GM12878 (cell line): ENCODE data around the gene RARB. TPM values are rescaled to one million over a fixed set of nuclear protein-coding genes. Genes with fewer than 3 reads are reported as not detected.

Experiments used
- ATAC-seq: fragments of 200-7000 bp; cut with Tn5 transposase; 3 replicates; pipeline ENCODE4 v1.9.1; 2020; ENCODE audit warnings: mild to moderate bottlenecking, moderate library complexity
- BruUV-seq: library from RNA; stranded (reverse); fragments of 400-500 nt; replicated peaks from 2 replicates; lab custom pipeline; 2021; lab: Mats Ljungman, UMichigan
- CTCF ChIA-PET: fragments of 300-600 bp; sonication (Branson Sonifier 250); formaldehyde crosslinking; extraction: SDS; loops from one replicate; lab custom pipeline; 2021; ENCODE audit warnings: inconsistent platforms; lab: Yijun Ruan, JAX
- POLR2A ChIA-PET: fragments of 350-600 bp; formaldehyde crosslinking; extraction: SDS; loops from one replicate; lab custom pipeline; 2021; ENCODE audit warnings: inconsistent platforms; lab: Charles Lee
- RAD21 ChIA-PET: fragments of 300-600 bp; sonication (Branson Sonifier 250); formaldehyde crosslinking; loops from one replicate; lab custom pipeline; 2023; ENCODE audit warnings: antibody characterized with exemption; ENCODE audit not compliant: unreplicated experiment; lab: Charles Lee
- SMC1A ChIA-PET: fragments of 300-600 bp; sonication (Branson Sonifier 250); formaldehyde crosslinking; loops from one replicate; lab custom pipeline; 2023; ENCODE audit not compliant: unreplicated experiment, uncharacterized antibody; lab: Charles Lee
- DNase-seq: peaks from one replicate; pipeline ENCODE4 v3.0.0-alpha.2; 2011; ENCODE audit warnings: low read depth, low spot score
- FAIRE-seq: peaks from 3 replicates; lab custom pipeline; 2011; peaks lifted over from hg19 to GRCh38; lab: Jason Lieb, UNC
- H2AFZ ChIP-seq: 2 replicates; pipeline ENCODE4 v1.6.0; 2011; ENCODE audit warnings: low read depth, low read length, control low read depth; ENCODE audit not compliant: control insufficient read depth
- H3K27ac ChIP-seq: 2 replicates; pipeline ENCODE4 v1.5.1; 2011; ENCODE audit warnings: control low read depth; ENCODE audit not compliant: control insufficient read depth, insufficient read depth
- H3K27me3 ChIP-seq, 2 experiments: replicated peaks in 1 of 2; 2 replicates each; pipeline versions ENCODE4 v1.6.0 to v1.6.1; 2011; ENCODE audit warnings: low read length in 1 of 2; ENCODE audit not compliant: control insufficient read depth in 2 of 2, insufficient read depth in 2 of 2
- H3K36me3 ChIP-seq, 2 experiments: 2 replicates each; pipeline ENCODE4 v1.5.1; 2011; ENCODE audit warnings: low read length in 1 of 2; ENCODE audit not compliant: control insufficient read depth in 2 of 2, insufficient read depth in 2 of 2
- H3K4me1 ChIP-seq: 2 replicates; pipeline ENCODE4 v1.6.1; 2011; ENCODE audit warnings: mild to moderate bottlenecking, low read length, moderate library complexity, mixed read lengths; ENCODE audit not compliant: control insufficient read depth, insufficient read depth
- H3K4me2 ChIP-seq: 2 replicates; pipeline ENCODE4 v1.6.0; 2011; ENCODE audit warnings: control low read depth; ENCODE audit not compliant: control insufficient read depth, insufficient read depth
- H3K4me3 ChIP-seq: fragments of 200-600 bp; sonication (generic); 2 replicates; pipeline ENCODE4 v1.5.1; 2016
- H3K79me2 ChIP-seq: 2 replicates; pipeline ENCODE4 v1.6.0; 2011; ENCODE audit warnings: low read length; ENCODE audit not compliant: control insufficient read depth, insufficient read depth
- H3K9ac ChIP-seq: 2 replicates; pipeline ENCODE4 v1.8.0; 2011; ENCODE audit warnings: low read length, control low read depth, mixed read lengths; ENCODE audit not compliant: control insufficient read depth, insufficient read depth
- H3K9me3 ChIP-seq: replicated peaks from 3 replicates; pipeline ENCODE4 v1.5.1; 2011; ENCODE audit warnings: mild to moderate bottlenecking, low read length; ENCODE audit not compliant: control insufficient read depth, insufficient read depth
- H4K20me1 ChIP-seq: 2 replicates; pipeline ENCODE4 v1.6.0; 2011; ENCODE audit not compliant: control insufficient read depth, insufficient read depth
- BCL11A ChIP-seq: IDR thresholded peaks from 2 replicates; pipeline ENCODE4 v1.6.1; 2011; ENCODE audit warnings: low read depth, low read length
- CBX3 ChIP-seq: fragments of 200-600 bp; sonication (generic); IDR thresholded peaks from 2 replicates; pipeline ENCODE4 v1.6.1; 2016; ENCODE audit warnings: low read depth, borderline replicate concordance
- CREM ChIP-seq: IDR thresholded peaks from 2 replicates; pipeline ENCODE4 v1.6.1; 2014; ENCODE audit warnings: antibody characterized with exemption, low read depth
- EGR1 ChIP-seq, 2 experiments: IDR thresholded peaks; 1 replicate in 1 of 2; 2 replicates in 1 of 2; pipeline ENCODE4 v1.6.1; 2011 to 2012; ENCODE audit warnings: low read depth in 2 of 2, low read length in 2 of 2, borderline replicate concordance in 1 of 2, mild to moderate bottlenecking in 1 of 2, moderate library complexity in 1 of 2
- JUNB ChIP-seq: IDR thresholded peaks from 2 replicates; pipeline ENCODE4 v1.6.1; 2016; ENCODE audit warnings: antibody characterized with exemption, mild to moderate bottlenecking
- LARP7 ChIP-seq: fragments of 450-650 bp; IDR thresholded peaks from 2 replicates; pipeline ENCODE4 v1.6.1; 2017; ENCODE audit warnings: mild to moderate bottlenecking
- MEF2B ChIP-seq: fragments of 450-650 bp; IDR thresholded peaks from 2 replicates; pipeline ENCODE4 v1.6.1; 2018; ENCODE audit warnings: mild to moderate bottlenecking, moderate library complexity; ENCODE audit not compliant: partially characterized antibody, poor library complexity, severe bottlenecking
- NFIC ChIP-seq: IDR thresholded peaks from 2 replicates; pipeline ENCODE4 v1.6.1; 2012; ENCODE audit warnings: low read depth, mild to moderate bottlenecking, inconsistent platforms, low read length, moderate library complexity
- PAX5 ChIP-seq: IDR thresholded peaks from 2 replicates; pipeline ENCODE4 v1.6.1; 2011; ENCODE audit warnings: low read depth, low read length, borderline replicate concordance
- RAD51 ChIP-seq: fragments of 450-650 bp; IDR thresholded peaks from 2 replicates; pipeline ENCODE4 v1.6.1; 2016; ENCODE audit warnings: moderate library complexity, mild to moderate bottlenecking, inconsistent platforms
- RFX5 ChIP-seq: IDR thresholded peaks from 2 replicates; pipeline ENCODE4 v1.6.1; 2011; ENCODE audit warnings: low read depth, low read length, improper control_type of control experiment
- YBX1 ChIP-seq: fragments of 450-650 bp; IDR thresholded peaks from 2 replicates; pipeline ENCODE4 v1.6.1; 2016; ENCODE audit warnings: antibody characterized with exemption
- ZNF217 ChIP-seq: fragments of 450-650 bp; IDR thresholded peaks from 2 replicates; pipeline ENCODE4 v1.6.1; 2017; ENCODE audit warnings: antibody characterized with exemption, mild to moderate bottlenecking
- ZNF622 ChIP-seq: fragments of 450-650 bp; IDR thresholded peaks from 2 replicates; pipeline ENCODE4 v1.6.1; 2017; ENCODE audit warnings: mild to moderate bottlenecking, inconsistent platforms
- WGBS: methylation state at CpG from one replicate; pipeline ENCODE4 v1.1.6; 2016; ENCODE audit warnings: low lambda C conversion rate; ENCODE audit not compliant: insufficient replicate concordance, insufficient coverage; ENCODE audit errors: missing lambda C conversion rate; 5-methylcytosine and 5-hydroxymethylcytosine counted together
- in situ Hi-C: fragments of 300-500 bp; cut with MboI; formaldehyde crosslinking; loops from 9 replicates; pipeline ENCODE4 v1.14.3; 2018; ENCODE audit warnings: mixed read lengths
- intact Hi-C: fragments of 100-400 bp; cut with micrococcal nuclease; formaldehyde crosslinking; loops from one replicate; pipeline ENCODE4 v1.14.2; 2022; ENCODE audit not compliant: unreplicated experiment
- polyA plus RNA-seq, 11 experiments: library from polyadenylated mRNA; depleted of rRNA in 4 of 11; unstranded in 6 of 11; stranded (reverse) in 5 of 11; fragments of >200 nt; fragmentation: Nextera tagmentation in 4 of 11; fragmentation: Illumina TruSeq in 1 of 11; extraction: Ambion mirVana in 4 of 11; extraction: Trizol in 1 of 11; gene quantifications; 1 replicate in 1 of 11; 2 replicates in 10 of 11; pipeline versions ENCODE4 v1.2.1 to v1.2.3, GENCODE V29; 2011 to 2016; ENCODE audit warnings: inconsistent platforms in 2 of 11, missing spikeins in 2 of 11, low read depth in 1 of 11
- total RNA-seq, 4 experiments: library from RNA; depleted of rRNA in 3 of 4; stranded (reverse); fragments of >200 nt in 3 of 4; fragmentation: Illumina TruSeq in 1 of 4; extraction: Trizol in 1 of 4; gene quantifications; 2 replicates each; pipeline versions ENCODE4 v1.2.1 to v1.2.3, GENCODE V29; 2013 to 2021
- TF ChIP-seq, protein P1 (sequence below): fragments of 450-650 bp; IDR thresholded peaks from 2 replicates; pipeline ENCODE4 v1.6.1; 2018; ENCODE audit warnings: mild to moderate bottlenecking, low read depth, moderate library complexity; ENCODE audit not compliant: partially characterized antibody
- TF ChIP-seq, protein P2 (sequence below): IDR thresholded peaks from 2 replicates; pipeline ENCODE4 v1.6.1; 2012; ENCODE audit warnings: mild to moderate bottlenecking, low read depth, low read length

Gene RARB
- total and polyA plus RNA-seq, 10 of the 15 experiments (the other 5 are each of a cell fraction or from before 2014, with no cell fraction given): 0.05 to 0.06 TPM; not detected in 8

DNA sequence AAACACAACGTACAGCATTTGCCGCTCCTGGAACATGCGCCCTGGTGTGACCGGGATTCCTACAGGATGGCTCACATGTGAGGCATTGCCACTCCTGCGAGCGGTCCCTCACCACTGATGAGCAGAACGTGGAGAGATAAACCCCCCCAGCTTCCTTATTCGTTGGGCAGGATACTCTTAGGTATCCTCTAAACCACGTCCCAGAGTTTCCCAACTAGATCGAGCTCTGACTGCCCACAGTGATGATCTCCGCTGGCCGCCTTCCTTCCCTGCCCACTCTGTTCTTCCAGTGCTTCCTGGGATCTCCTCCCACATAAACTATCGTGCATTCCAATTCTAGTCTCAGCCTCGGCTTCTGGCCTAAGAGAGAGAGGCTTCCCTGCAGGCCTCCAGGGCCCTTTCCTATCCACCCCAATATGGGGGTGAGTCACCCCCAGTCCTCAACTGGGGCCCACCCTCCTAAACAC lies 144.9 kb downstream of the RARB start:
- TF ChIP-seq EGR1 (IDR thresholded peaks at IDR 0.05; ENCODE audit: borderline replicate concordance in 1 of 2, low read depth in 2 of 2, low read length in 2 of 2) (no peak), RFX5 (no peak), MEF2B (no peak), YBX1 (no peak), RAD51 (no peak), NFIC (no peak), PAX5 (no peak), CBX3 (no peak), CREM (no peak), BCL11A (no peak), ZNF622 (no peak), JUNB (no peak), LARP7 (no peak), ZNF217 (no peak)
- TF ChIP-seq, protein P1, sequence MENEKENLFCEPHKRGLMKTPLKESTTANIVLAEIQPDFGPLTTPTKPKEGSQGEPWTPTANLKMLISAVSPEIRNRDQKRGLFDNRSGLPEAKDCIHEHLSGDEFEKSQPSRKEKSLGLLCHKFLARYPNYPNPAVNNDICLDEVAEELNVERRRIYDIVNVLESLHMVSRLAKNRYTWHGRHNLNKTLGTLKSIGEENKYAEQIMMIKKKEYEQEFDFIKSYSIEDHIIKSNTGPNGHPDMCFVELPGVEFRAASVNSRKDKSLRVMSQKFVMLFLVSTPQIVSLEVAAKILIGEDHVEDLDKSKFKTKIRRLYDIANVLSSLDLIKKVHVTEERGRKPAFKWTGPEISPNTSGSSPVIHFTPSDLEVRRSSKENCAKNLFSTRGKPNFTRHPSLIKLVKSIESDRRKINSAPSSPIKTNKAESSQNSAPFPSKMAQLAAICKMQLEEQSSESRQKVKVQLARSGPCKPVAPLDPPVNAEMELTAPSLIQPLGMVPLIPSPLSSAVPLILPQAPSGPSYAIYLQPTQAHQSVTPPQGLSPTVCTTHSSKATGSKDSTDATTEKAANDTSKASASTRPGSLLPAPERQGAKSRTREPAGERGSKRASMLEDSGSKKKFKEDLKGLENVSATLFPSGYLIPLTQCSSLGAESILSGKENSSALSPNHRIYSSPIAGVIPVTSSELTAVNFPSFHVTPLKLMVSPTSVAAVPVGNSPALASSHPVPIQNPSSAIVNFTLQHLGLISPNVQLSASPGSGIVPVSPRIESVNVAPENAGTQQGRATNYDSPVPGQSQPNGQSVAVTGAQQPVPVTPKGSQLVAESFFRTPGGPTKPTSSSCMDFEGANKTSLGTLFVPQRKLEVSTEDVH: no peak
- TF ChIP-seq, protein P2, sequence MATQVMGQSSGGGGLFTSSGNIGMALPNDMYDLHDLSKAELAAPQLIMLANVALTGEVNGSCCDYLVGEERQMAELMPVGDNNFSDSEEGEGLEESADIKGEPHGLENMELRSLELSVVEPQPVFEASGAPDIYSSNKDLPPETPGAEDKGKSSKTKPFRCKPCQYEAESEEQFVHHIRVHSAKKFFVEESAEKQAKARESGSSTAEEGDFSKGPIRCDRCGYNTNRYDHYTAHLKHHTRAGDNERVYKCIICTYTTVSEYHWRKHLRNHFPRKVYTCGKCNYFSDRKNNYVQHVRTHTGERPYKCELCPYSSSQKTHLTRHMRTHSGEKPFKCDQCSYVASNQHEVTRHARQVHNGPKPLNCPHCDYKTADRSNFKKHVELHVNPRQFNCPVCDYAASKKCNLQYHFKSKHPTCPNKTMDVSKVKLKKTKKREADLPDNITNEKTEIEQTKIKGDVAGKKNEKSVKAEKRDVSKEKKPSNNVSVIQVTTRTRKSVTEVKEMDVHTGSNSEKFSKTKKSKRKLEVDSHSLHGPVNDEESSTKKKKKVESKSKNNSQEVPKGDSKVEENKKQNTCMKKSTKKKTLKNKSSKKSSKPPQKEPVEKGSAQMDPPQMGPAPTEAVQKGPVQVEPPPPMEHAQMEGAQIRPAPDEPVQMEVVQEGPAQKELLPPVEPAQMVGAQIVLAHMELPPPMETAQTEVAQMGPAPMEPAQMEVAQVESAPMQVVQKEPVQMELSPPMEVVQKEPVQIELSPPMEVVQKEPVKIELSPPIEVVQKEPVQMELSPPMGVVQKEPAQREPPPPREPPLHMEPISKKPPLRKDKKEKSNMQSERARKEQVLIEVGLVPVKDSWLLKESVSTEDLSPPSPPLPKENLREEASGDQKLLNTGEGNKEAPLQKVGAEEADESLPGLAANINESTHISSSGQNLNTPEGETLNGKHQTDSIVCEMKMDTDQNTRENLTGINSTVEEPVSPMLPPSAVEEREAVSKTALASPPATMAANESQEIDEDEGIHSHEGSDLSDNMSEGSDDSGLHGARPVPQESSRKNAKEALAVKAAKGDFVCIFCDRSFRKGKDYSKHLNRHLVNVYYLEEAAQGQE: no peak
- ChIA-PET CTCF (no interaction called here), SMC1A (interaction anchor here (1.8 kb wide), 1 partner anchor 11 kb away, joined by 4 read pairs; no protein-coding TSS in a partner anchor), RAD21 (no interaction called here), POLR2A (no interaction called here)
- no peak overlapping the region for H3K9ac ChIP-seq
- no peaks in the 10 kb centered on the region for H3K36me3 ChIP-seq
- no peak for ATAC-seq
- in situ Hi-C loops (no loop called here), intact Hi-C loops (no loop called here)
- no peaks in the 10 kb centered on the region for H3K79me2 ChIP-seq
- H2AFZ ChIP-seq: no peak overlapping the region
- no peaks in the 10 kb centered on the region for H4K20me1 ChIP-seq
- no peak for FAIRE-seq
- H3K4me3 ChIP-seq: no peak overlapping the region
- no peak overlapping the region for H3K4me2 ChIP-seq
- H3K9me3 ChIP-seq: no peaks in the 10 kb centered on the region
- 24% methylated on average over 14 of the region's 14 CpGs for WGBS
- no peak for DNase-seq
- H3K27me3 ChIP-seq: no peaks in the 10 kb centered on the region; a peak in 1 of 4 replicates
- BruUV-seq: no TSS peak
- no peak overlapping the region for H3K27ac ChIP-seq
- H3K4me1 ChIP-seq: no peaks in the 10 kb centered on the region
